ENCODE results near the gene SAG.
A peak's percentile ranks its signal among the peaks of the same experiment; 100 is the strongest.

Gene SAG

GRCh38 chr2:233384811-233385488 is 77.3 kb downstream of the SAG start:
- DNase-seq = no peak

- DNase-seq = peak in 1 of 2 donors; percentile 19
These were observed 78.0 kb downstream of the SAG start for GRCh38 chr2:233385489-233386044.

- DNase-seq = peak in 1 of 2 donors; percentile 27
These were observed 78.9 kb downstream of the SAG start for GRCh38 chr2:233386382-233387041.

- no peak for DNase-seq
These were observed 79.6 kb downstream of the SAG start for GRCh38 chr2:233387225-233387624.

GRCh38 chr2:233387667-233388528 is 80.3 kb downstream of the SAG start:
- no peak for DNase-seq

GRCh38 chr2:233389601-233390125 is 82.0 kb downstream of the SAG start:
- DNase-seq = no peak

GRCh38 chr2:233395687-233396086 is 88.1 kb downstream of the SAG start:
- no peak for DNase-seq

All from stimulated activated CD4-positive, alpha-beta T cell treated with anti-CD3 and anti-CD28 coated beads, Interleukin-2, amount 100 ng/mL, for 48 hours (primary cell).